RKO (cell line): ENCODE results near the gene LIME1.
"Not testable (repeated sequence)": the region's sequence is repeated elsewhere in the genome, so short reads cannot be mapped to it uniquely, and the experiment has no call there.

Source experiments
- DNase-seq: peaks from one replicate; pipeline ENCODE4 v3.0.0-alpha.2; 2016; ENCODE audit warnings: low spot score

Gene LIME1

GRCh38 chr20:63773571-63774241 is 37.2 kb downstream of the LIME1 start:
- no peak for DNase-seq

DNA sequence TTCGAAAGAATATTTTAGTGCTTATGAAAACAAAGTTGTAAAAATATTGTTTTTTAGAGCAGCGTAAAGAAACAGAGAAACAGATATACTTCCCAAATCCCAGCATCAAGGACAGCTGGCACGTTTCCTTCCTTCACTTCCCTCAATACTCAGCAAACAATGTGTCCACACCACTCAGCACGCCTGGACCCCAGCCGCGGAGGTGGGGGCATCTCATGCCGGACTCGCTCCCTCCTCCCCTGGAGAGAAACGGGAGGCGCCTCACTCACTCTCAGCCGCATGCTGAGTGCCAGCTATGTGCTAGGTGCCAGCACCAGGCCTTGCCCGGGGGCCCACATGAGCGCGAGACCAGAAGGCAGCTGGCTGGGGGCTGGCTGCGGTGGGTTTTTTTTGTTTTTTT is 37.8 kb downstream of the LIME1 start:
- no peak for DNase-seq

- DNase-seq, result no peak
Measured at GRCh38 chr20:63775096-63775978, 38.9 kb downstream of the LIME1 start.

GRCh38 chr20:63776875-63777274 is 40.4 kb downstream of the LIME1 start:
- not testable (repeated sequence) for DNase-seq

DNA sequence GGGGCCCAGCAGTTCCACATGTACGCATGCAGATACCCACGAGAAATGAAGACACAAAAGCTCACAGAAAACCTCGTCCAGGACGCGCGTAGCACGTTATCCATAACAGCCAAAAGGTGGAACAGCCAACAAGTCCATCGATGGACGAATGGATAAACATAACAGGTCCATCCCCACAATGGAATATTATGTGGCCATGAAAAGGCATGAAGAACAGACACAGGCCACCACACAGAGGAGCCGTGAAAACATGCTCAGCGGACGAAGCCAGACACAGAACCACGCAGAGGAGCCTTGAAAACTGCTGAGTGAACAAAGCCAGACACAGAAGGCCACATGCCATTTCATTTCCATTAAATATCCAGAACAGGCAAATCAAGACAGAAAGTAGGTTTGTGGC is 41.1 kb downstream of the LIME1 start:
- DNase-seq, result no peak

DNA sequence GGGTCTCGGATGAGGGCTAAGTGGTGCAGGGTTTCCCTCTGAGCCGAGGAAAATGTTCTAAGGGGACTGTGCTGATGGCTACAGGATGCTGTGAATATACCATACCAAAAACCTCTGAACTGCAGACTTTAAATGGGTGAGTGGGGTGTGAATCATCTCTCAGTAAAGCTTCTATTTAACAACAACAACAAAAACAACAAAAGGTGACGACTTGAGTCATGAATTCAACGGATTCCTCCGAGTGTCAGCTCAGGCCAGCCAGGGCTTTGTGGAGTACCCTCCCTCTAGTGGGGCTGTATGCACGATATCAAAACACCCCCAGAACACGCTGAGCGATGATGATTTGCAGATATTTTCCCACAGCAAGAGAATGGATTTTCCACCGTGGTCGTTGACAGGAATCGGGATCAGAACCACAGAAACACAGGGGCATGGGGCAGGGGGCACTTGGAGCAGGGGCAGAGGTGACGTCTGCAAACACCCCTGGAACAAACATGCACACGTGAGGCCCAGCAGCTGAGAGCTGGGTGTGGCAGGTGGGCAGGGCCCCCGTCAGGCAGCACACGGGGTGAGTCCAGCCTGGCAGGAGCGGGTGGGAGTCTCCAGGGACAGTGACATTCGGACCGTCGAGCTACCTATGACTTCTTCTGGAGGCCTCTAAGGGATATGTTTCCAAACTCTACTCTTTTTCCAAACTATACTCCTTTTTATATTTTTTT is 41.7 kb downstream of the LIME1 start:
- peak; percentile 51 for DNase-seq

DNA sequence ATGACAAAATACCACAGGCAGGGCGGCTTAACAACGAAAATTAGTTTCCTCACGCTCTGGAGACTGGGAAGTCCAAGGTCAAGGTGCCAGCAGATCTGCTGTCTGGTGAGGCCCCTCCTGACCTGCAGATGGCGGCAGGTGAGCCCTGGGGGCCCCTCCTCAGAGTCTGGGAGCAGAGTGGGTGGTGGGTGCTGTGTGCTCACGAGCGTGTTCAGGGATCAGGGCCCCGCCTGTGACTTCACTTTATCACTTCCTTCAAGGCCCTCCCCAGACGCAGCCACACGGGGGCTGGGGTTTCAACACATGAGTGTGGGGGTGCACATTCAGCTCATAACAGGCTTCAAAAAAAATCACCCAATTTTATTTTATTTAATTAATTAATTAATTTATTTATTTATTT is 42.4 kb downstream of the LIME1 start:
- no peak for DNase-seq

GRCh38 chr20:63781181-63781580 is 44.7 kb downstream of the LIME1 start:
- no peak for DNase-seq

DNA sequence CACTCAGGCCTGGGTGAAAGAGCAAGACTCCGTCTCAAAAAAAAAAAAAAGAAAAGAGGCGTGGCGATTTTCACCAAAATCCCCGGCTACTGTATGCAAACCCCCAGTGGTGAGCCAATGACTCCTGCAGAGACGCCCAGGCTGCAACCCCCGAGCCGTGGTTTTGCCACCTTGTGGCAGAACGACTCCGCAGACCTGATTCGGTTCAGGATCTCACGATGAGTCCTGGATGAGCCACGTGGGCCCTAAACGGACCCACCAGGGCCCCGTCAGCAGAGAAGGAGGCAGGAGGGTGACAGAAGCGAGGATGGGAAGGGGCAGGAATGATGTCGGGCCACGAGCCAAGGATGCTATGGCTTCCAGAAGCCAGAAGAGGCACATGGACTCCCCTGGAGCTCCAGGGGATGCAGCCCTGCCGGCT is 45.6 kb downstream of the LIME1 start:
- no peak for DNase-seq

DNA sequence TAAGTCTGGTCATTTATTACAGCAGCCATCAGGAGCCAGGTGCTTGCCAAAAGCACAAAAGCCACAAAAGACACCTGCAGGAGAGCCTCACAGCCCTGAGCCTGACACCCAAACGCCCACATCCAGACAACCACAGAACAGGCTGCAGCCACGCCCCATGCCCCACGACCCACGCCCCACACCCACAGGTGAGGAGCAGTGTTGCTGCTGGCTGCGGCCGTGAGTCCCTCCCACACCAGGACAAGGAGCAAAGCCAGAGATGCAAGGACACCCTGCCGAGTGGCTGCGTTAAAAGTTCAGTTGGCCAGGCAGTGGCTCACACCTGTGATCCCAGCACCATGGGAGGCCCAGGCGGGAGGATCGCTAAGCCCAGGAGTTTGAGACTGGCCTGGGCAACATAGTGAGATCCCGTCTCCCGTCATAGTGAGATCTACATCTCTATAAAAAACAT is 46.1 kb downstream of the LIME1 start:
- no peak for DNase-seq

DNA sequence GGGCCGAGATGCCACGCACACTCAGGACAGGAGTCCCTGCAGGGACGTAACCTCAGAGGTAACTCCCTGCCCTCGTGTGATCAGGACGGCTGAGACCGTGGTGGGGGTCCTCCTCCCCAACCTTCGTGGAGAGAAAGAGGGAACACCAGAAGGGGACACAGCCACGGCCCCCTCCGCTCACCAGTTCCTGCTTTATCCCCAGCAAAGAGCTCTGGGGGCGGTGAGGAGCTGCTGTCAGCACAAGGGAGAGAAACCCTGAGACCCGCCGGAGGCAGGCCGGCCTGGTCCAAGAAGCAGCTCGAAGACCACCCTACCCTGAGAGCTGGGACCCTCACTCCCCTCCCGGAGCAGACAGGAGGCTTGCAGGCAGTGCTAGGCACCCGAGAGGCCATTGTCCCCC is 47.5 kb downstream of the LIME1 start:
- no peak for DNase-seq

DNA sequence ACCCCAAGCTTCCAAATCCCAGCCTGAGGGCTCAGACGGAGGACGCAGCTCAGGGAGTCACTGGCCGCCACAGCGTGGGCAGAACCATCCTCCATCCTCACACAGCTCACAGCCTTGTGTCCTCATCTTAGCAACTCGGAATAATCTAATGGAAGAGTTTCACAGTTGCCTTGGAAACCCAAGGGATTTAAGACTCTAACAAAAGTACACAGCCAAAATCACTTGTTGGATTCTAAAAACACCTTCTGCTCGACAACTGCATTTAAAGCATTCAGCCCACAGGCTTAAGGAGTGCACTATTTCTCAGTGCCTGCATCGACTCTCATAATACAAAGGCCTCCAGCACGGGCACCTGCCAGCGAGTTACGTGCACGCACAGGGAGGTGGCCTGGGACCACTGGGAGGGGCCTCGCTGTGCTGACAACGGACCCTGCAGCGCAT is 49.2 kb downstream of the LIME1 start:
- DNase-seq, result no peak

DNA sequence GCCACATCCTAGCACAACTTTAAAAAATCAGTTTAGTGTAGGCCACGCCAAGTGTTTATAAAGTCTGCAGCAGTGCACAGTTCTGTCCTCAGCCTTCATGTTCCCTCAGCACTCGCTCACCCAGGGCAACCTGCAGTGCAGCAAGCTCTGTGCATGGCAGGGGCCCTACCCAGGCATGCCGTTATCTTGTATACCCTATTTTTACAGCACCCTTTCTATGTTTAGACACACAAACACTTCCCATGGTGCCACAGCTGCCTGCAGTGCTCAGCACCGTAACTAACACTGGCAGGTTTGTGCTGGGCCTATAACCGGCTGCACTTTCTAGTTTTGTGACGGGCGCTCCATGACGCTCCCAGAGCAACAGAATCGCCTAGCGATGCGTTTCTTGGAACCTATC is 50.8 kb downstream of the LIME1 start:
- no peak for DNase-seq

GRCh38 chr20:63787749-63788148 is 51.3 kb downstream of the LIME1 start:
- DNase-seq, result no peak
